Neural cell (in vitro differentiated cells): ENCODE data around the gene RRBP1.

Experiments used
- CTCF ChIP-seq: fragments of 450-650 bp; IDR thresholded peaks from 2 replicates; pipeline ENCODE4 v1.5.1; 2014; ENCODE audit warnings: antibody characterized with exemption, mild to moderate bottlenecking, moderate library complexity; ENCODE audit not compliant: poor library complexity, severe bottlenecking
- EZH2 ChIP-seq: fragments of 200-600, 300-800 bp; shearing (Covaris generic), sonication (generic); IDR thresholded peaks from 2 replicates; pipeline ENCODE4 v1.6.1; 2014; ENCODE audit warnings: antibody characterized with exemption, low read length, borderline replicate concordance, mild to moderate bottlenecking; ENCODE audit not compliant: insufficient read depth, poor library complexity, severe bottlenecking
- POLR2AphosphoS5 ChIP-seq: IDR thresholded peaks from 2 replicates; pipeline ENCODE4 v1.6.1; 2012
- RAD21 ChIP-seq: fragments of 450-650 bp; conservative IDR thresholded peaks from 2 replicates; pipeline ENCODE4 v1.6.1; 2014; ENCODE audit warnings: antibody characterized with exemption, mild to moderate bottlenecking, moderate library complexity
- REST ChIP-seq: IDR thresholded peaks from 2 replicates; pipeline ENCODE4 v1.6.1; 2012; ENCODE audit warnings: borderline replicate concordance

GRCh38 chr20:17622851-17623508 lies 59.1 kb downstream of the RRBP1 start:
- TF ChIP-seq CTCF (no peak), POLR2AphosphoS5 (no peak), REST (no peak), RAD21 (no peak), EZH2 (no peak)
